ENCODE data around the gene RCAN2.

- TF ChIP-seq CTCF (IDR thresholded peaks at IDR 0.05) (no peak), POLR2A (IDR thresholded peaks at IDR 0.05) (no peak)
Measured at GRCh38 chr6:46203391-46204177, 287.7 kb downstream of the RCAN2 start.
